ENCODE data around the gene MSRB1. TPM values are rescaled to one million over a fixed set of nuclear protein-coding genes. Genes with fewer than 3 reads are reported as not detected.
A peak's percentile ranks its signal among the peaks of the same experiment; 100 is the strongest.
"Not testable (repeated sequence)": the region's sequence is repeated elsewhere in the genome, so short reads cannot be mapped to it uniquely, and the experiment has no call there.

The MSRB1 gene
- total RNA-seq, 1 experiment from 2014 or later, result 31.7 TPM

DNA sequence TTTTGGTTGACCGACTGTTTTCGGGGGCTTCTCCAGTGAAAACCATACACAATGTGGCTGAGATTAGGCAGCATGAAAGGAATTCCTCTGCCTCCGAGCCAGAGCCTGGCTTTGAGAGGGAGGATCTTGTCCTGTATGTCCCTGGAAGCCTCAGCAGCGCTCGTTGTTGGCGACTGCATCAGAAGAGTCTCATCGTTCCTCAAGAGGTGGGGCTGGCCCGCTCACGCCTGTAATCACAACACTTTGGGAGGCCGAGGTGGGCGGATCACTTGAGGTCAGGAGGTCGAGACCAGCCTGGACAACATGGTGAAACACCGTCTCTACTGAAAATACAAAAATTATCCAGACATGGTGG is 39.8 kb downstream of the MSRB1 start:
- DNase-seq (ENCODE audit: low spot score), result no peak

DNA sequence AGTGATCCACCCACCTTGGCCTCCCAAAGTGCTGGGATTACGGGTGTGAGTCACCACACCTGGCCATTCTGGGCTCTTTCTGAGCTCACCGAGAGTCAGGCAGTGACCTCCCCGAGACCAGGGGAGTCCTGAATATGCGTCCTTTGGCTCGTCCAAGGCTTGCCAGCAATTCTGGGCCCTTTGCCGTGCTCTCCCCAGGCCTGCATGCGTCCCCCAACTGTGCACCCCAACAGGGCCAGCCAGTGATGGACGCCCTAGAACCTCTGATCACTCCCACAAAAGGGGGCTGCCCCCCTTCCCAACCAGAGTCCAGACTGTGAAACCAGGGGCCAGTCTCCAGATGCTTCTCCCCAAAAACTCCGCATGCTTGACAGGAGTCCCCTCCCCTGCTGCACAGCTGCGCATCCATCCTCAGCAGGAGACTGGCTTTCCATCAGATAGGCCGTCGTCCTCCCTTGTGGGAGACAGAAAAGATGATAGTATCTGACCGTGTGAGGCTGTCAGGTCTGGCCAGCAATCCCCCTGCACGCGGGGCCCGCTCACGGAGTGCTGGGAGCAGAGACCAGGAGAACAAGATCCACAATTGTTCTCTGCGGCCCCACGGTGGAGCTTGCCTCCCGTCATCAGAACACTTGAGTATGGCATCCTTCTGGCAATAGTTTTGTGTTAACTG is 40.3 kb downstream of the MSRB1 start:
- DNase-seq (ENCODE audit: low spot score), result no peak

DNA sequence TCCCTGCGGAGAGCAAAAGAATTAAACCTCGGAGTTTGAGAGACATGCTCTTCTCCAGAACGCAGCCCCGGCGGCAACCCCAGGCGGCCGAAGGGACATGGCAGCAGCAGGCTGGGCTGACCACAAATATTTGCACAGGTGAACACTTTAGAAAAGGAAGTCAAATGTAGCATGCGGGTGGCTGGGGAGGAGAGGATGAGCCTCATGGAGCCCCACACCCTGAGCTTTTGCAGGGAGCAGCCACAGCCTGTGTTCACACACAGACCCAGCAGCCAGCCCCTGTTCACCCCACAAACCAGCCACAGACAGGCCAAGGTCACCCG is 42.6 kb downstream of the MSRB1 start:
- DNase-seq (ENCODE audit: low spot score), result no peak

- DNase-seq (ENCODE audit: low spot score), result peak; percentile 54
Measured at GRCh38 chr16:1899641-1900451, 43.2 kb downstream of the MSRB1 start.

- DNase-seq (ENCODE audit: low spot score), result not testable (repeated sequence)
Measured at GRCh38 chr16:1897692-1898091, 45.3 kb downstream of the MSRB1 start.

GRCh38 chr16:1895949-1896675 is 46.9 kb downstream of the MSRB1 start:
- DNase-seq (ENCODE audit: low spot score), result no peak

GRCh38 chr16:1895068-1895467 is 47.9 kb downstream of the MSRB1 start:
- no peak for DNase-seq (ENCODE audit: low spot score)

- DNase-seq (ENCODE audit: low spot score), result no peak
Measured at GRCh38 chr16:1890708-1891050, 52.3 kb downstream of the MSRB1 start.

DNA sequence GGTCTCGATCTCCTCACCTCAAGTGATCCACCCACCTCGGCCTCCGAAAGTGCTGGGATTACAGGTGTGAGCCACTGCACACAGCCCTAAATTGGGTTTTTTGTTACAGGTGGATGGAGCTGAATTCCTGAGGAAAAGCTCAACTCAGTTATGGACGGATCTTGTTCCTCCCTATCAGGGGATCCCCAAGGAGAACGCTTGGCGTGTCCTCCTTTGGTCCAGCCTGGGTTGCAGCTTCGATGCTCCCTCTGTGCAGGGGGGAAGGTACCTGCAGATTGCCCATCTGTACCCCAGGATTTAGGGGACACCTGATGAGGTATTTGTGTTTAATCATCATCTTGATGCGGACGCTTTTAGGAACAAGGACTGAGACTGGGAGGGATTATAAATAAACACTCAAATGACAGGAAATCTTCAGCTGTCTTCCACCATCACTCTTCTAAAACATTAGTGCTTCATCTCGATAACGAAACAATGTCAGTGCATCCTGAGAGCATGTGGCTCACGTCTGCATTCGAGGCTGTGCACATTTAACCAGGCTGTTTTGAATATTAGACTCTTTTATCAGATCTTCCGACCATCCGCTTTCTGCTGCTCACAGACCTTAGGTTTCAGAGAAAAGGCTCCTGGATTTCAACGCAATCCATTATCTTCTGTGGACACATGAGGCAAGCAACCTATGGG is 52.8 kb downstream of the MSRB1 start:
- no peak for DNase-seq (ENCODE audit: low spot score)

Small RNA genes within 50 kb of the gene (small RNA-seq; reads per million reads assigned to genes)
- gene AC005363.2 (not detected), gene SNORA10 (not detected), gene SNORA64 (not detected)

Other genes with a start within 250 kb of the MSRB1 start
- gene MAPK8IP3, start 237.0 kb downstream of the MSRB1 start, total RNA-seq (2014; rRNA removed; shearing (Covaris generic)), result 91.6 and 120 TPM in 2 replicates
- gene NME3, start 171.7 kb downstream of the MSRB1 start, total RNA-seq (2014; rRNA removed; shearing (Covaris generic)), result 186 and 224 TPM in 2 replicates
- 75.6 and 84.1 TPM in 2 replicates for gene EME2, start 170.4 kb downstream of the MSRB1 start, total RNA-seq (2014; rRNA removed; shearing (Covaris generic))
- gene MRPS34, start 170.1 kb downstream of the MSRB1 start, total RNA-seq (2014; rRNA removed; shearing (Covaris generic)), result 355 and 493 TPM in 2 replicates
- gene SPSB3, start 160.6 kb downstream of the MSRB1 start, total RNA-seq (2014; rRNA removed; shearing (Covaris generic)), result 96.9 and 102 TPM in 2 replicates
- 215 and 217 TPM in 2 replicates for gene NUBP2, start 160.2 kb downstream of the MSRB1 start, total RNA-seq (2014; rRNA removed; shearing (Covaris generic))
- 0.08 TPM in 1 of 2 replicates, not detected in the other for gene IGFALS, start 149.5 kb downstream of the MSRB1 start, total RNA-seq (2014; rRNA removed; shearing (Covaris generic))
- gene HAGH, start 116.4 kb downstream of the MSRB1 start, total RNA-seq (2014; rRNA removed; shearing (Covaris generic)), result 81.9 and 85.2 TPM in 2 replicates
- gene FAHD1, start 116.0 kb downstream of the MSRB1 start, total RNA-seq (2014; rRNA removed; shearing (Covaris generic)), result 85.5 and 92.5 TPM in 2 replicates
- gene MEIOB, start 71.0 kb downstream of the MSRB1 start, total RNA-seq (2014; rRNA removed; shearing (Covaris generic)), result not detected in 2 replicates
- gene HS3ST6, start 24.8 kb downstream of the MSRB1 start, total RNA-seq (2014; rRNA removed; shearing (Covaris generic)), result not detected in 2 replicates
- gene RPL3L, start 11.5 kb upstream of the MSRB1 start, total RNA-seq (2014; rRNA removed; shearing (Covaris generic)), result not detected in 2 replicates
- gene NDUFB10, start 16.3 kb upstream of the MSRB1 start, total RNA-seq (2014; rRNA removed; shearing (Covaris generic)), result 415 and 426 TPM in 2 replicates
- 4,154 and 4,232 TPM in 2 replicates for gene RPS2, start 21.6 kb upstream of the MSRB1 start, total RNA-seq (2014; rRNA removed; shearing (Covaris generic))
- gene RNF151, start 23.7 kb upstream of the MSRB1 start, total RNA-seq (2014; rRNA removed; shearing (Covaris generic)), result not detected in 2 replicates
- gene TBL3, start 28.9 kb upstream of the MSRB1 start, total RNA-seq (2014; rRNA removed; shearing (Covaris generic)), result 134 and 140 TPM in 2 replicates
- 141 and 161 TPM in 2 replicates for gene NOXO1, start 38.3 kb upstream of the MSRB1 start, total RNA-seq (2014; rRNA removed; shearing (Covaris generic))
- gene GFER, start 41.0 kb upstream of the MSRB1 start, total RNA-seq (2014; rRNA removed; shearing (Covaris generic)), result 51.7 and 70.3 TPM in 2 replicates
- gene SYNGR3, start 46.8 kb upstream of the MSRB1 start, total RNA-seq (2014; rRNA removed; shearing (Covaris generic)), result 1.9 and 2.3 TPM in 2 replicates
- gene ZNF598, start 66.6 kb upstream of the MSRB1 start, total RNA-seq (2014; rRNA removed; shearing (Covaris generic)), result 42.9 and 49.0 TPM in 2 replicates
- 0.91 and 2.7 TPM in 2 replicates for gene NPW, start 76.6 kb upstream of the MSRB1 start, total RNA-seq (2014; rRNA removed; shearing (Covaris generic))
- 258 and 259 TPM in 2 replicates for gene NHERF2, start 83.7 kb upstream of the MSRB1 start, total RNA-seq (2014; rRNA removed; shearing (Covaris generic))
- 157 and 215 TPM in 2 replicates for gene NTHL1, start 104.6 kb upstream of the MSRB1 start, total RNA-seq (2014; rRNA removed; shearing (Covaris generic))
- gene TSC2, start 104.8 kb upstream of the MSRB1 start, total RNA-seq (2014; rRNA removed; shearing (Covaris generic)), result 75.1 and 85.0 TPM in 2 replicates
- 72.1 and 74.7 TPM in 2 replicates for gene PKD1, start 192.7 kb upstream of the MSRB1 start, total RNA-seq (2014; rRNA removed; shearing (Covaris generic))
- 13.4 and 24.9 TPM in 2 replicates for gene RAB26, start 205.4 kb upstream of the MSRB1 start, total RNA-seq (2014; rRNA removed; shearing (Covaris generic))
- gene TRAF7, start 212.6 kb upstream of the MSRB1 start, total RNA-seq (2014; rRNA removed; shearing (Covaris generic)), result 166 and 170 TPM in 2 replicates